Measurements from ENCODE around the gene C16orf96.

The C16orf96 gene

GRCh38 chr16:4608704-4608980, 52.5 kb downstream of the C16orf96 start:
- TF ChIP-seq, protein P1, sequence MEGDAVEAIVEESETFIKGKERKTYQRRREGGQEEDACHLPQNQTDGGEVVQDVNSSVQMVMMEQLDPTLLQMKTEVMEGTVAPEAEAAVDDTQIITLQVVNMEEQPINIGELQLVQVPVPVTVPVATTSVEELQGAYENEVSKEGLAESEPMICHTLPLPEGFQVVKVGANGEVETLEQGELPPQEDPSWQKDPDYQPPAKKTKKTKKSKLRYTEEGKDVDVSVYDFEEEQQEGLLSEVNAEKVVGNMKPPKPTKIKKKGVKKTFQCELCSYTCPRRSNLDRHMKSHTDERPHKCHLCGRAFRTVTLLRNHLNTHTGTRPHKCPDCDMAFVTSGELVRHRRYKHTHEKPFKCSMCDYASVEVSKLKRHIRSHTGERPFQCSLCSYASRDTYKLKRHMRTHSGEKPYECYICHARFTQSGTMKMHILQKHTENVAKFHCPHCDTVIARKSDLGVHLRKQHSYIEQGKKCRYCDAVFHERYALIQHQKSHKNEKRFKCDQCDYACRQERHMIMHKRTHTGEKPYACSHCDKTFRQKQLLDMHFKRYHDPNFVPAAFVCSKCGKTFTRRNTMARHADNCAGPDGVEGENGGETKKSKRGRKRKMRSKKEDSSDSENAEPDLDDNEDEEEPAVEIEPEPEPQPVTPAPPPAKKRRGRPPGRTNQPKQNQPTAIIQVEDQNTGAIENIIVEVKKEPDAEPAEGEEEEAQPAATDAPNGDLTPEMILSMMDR (conservative IDR thresholded peaks at IDR 0.05) = no peak
- TF ChIP-seq ZFX (IDR thresholded peaks at IDR 0.05) = no peak
- H3K27ac ChIP-seq = no peak overlapping the region

DNA sequence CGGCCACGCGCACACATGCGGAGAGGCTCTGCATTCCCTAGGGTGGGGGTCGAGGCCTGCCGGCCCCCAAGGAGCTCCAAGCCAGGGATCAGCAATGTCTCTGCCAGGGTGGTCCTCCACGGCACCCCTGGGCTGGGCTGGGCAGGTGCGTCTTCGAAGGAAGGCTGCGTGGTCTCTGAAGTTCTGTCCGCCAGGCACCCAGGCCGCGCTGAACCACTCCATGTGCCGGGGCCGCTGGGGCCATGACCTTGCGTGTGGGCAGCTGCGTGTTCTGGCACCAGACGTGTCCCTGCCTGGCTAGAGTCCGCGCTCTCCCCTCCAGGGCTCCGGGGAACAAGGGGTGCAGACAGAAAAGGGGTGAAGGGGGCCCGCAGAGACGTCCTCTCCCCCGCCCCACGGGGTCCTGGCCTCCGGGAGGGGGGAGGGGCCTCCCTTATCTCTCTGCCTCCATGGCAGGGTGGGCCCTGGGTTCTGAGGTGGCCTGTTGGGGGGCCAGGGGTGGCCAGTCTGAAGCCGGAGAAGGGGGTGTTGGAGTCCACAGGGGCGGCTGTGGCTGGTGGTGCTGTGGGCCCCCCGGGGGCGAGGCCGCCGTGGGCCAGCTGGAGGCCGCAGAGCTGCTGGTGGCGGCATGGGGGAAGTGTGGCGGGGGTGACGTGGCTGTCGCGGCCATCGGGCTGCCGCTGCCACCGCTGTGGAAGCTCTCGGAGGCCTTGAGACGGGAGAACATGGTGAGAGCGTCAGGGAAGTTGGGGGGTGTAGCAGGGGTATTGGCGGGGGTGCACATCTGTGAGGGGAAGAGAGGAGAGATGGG, 53.3 kb downstream of the C16orf96 start:
- TF ChIP-seq, protein P1 (conservative IDR thresholded peaks at IDR 0.05) = no peak
- TF ChIP-seq ZFX (IDR thresholded peaks at IDR 0.05) = no peak

DNA sequence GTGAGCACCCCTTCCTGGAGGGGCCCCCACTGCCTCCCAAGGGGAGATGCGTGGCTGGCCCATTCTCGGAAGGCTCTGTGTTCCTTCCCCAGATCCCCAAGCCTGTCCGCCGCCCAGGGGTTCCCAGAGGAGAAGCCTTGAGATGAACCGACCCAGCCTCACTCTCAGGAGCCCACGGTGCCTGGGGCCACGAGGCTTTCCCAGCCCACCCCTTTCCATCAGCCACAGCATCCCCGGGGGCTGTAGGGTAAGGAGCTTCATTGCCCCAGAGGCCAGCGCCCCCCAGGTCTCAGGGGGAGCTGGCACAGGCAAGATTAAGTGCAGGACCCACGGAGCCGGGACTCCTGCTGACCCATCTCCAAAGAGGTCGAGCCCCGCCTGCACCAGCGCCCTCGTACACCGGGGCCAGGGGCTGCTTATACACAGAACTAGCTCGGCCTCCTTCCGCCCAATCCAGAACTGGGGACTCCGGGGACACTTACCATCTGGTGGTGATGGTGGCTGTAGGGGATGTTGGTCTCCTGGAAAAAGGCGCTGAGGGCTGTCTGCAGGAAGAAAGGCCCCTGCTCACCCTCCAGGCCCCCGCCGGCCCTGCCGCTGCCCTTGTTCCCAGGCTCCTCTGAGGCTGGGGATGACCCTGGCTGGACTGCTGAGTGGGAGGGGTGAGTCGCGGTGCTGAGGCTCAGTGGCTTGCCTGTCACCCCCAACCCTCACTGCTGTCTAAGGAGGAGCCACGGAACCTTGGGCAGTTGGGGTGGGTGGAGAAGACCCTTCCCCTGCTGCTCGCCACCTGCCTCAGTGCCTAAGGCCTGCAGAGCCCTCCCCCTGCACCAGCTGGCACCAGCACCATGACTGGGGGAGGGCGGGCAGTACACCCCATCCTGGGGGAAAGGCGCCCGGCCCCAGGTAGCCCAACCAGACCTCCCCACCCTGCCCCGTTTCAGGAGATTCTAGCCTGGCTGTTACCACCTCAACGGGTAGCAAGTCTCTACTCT, 54.2 kb downstream of the C16orf96 start:
- TF ChIP-seq ZFX (IDR thresholded peaks at IDR 0.05) = no peak
- TF ChIP-seq, protein P1 (conservative IDR thresholded peaks at IDR 0.05) = no peak
- H3K27ac ChIP-seq = no peak overlapping the region

More for the DNA sequence above, 53.3 kb downstream of the C16orf96 start:
- H3K27ac ChIP-seq = no peak overlapping the region

DNA sequence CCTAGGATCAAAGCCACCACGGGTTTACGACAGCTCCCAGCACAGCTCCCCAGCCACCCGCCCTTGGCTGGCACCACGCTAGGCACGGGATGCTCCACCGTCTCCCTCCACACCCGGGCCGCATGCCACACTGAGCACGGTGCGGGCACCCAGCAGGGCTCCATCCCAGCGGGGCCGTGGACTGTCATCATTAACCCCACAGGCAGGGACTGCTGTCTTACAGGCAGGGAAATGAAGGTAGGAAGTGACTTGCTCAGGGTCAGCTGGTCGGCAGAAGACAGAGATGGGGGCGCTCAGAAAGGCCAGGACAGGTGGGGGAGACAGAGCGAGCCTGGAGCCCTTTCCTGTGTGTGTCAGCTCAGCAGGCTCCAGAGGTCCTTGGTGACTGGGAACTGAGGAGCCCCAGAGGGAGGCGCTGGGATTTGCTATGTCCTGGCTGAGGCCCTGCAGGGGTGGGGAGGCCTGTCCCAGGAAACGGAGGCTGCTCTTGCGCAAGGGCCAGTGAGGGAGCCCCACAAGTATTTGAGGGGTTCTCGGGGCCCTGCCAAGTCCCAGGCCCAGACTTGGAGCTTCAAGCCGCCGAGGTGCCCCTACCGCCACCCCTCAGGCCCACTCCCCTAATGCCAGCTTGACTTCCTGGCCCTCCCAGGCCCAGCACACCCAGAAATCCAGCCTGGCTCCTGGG, 55.3 kb downstream of the C16orf96 start:
- no peak for TF ChIP-seq ZFX (IDR thresholded peaks at IDR 0.05)
- TF ChIP-seq, protein P1 (conservative IDR thresholded peaks at IDR 0.05) = no peak
- no peak overlapping the region for H3K27ac ChIP-seq

GRCh38 chr16:4612474-4612931, 56.4 kb downstream of the C16orf96 start:
- TF ChIP-seq, protein P1 (conservative IDR thresholded peaks at IDR 0.05) = no peak
- no peak for TF ChIP-seq ZFX (IDR thresholded peaks at IDR 0.05)
- H3K27ac ChIP-seq = peak overlapping the region; percentile 92; the same call in 1 of the 2 replicates

DNA sequence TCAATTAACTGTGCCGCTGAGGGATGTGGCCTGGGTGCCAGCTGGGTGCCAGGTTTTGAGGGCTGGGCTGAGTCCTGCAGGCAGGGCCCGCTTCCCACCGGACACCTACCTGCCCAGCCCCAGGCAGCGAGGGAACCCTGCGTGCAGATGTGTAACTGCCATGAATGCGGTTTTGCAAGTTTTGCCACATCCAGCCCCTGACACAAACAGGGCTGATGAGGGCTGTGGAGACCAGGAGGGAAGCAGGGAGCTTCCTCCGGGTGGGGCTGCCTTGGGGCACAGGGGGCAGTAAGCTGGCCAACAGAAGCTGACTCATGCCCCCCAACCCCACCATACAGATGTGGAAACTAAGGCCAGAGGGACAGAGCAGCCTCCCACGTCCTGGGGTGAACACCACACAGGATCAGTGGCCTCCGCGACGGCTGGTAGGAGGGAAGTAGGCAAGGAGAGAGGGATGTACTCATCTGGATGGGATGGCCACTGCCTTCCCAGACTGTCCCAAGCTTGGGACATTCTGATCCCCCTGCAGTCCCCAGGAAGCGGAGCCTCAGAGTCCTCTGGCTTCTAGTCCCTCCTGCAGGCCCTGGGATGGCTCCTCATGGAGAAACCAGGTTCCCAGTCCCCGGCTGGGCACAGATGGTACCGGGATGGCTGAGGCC, 57.0 kb downstream of the C16orf96 start:
- peak overlapping the region; percentile 92 for H3K27ac ChIP-seq
- no peak for TF ChIP-seq ZFX (IDR thresholded peaks at IDR 0.05)
- TF ChIP-seq, protein P1 (conservative IDR thresholded peaks at IDR 0.05) = no peak

All from C4-2B (cell line).